GM21381 (cell line): ENCODE measurements around the gene CRACDL.

ENCODE experiments used
- ATAC-seq: cut with Tn5 transposase; IDR thresholded peaks from one replicate; pipeline ENCODE4 v1.9.1; 2021; ENCODE audit warnings: mild to moderate bottlenecking, moderate library complexity; ENCODE audit not compliant: unreplicated experiment

Gene CRACDL

GRCh38 chr2:98778741-98779483 lies 157.1 kb downstream of the CRACDL start:
- no peak for ATAC-seq

GRCh38 chr2:98778151-98778550 lies 157.9 kb downstream of the CRACDL start:
- no peak for ATAC-seq

GRCh38 chr2:98777710-98778109 lies 158.3 kb downstream of the CRACDL start:
- no peak for ATAC-seq

- ATAC-seq: no peak
These were observed 158.9 kb downstream of the CRACDL start for GRCh38 chr2:98777076-98777475.

- ATAC-seq: no peak
These were observed 159.9 kb downstream of the CRACDL start for GRCh38 chr2:98776136-98776535.

GRCh38 chr2:98775146-98775986 lies 160.7 kb downstream of the CRACDL start:
- no peak for ATAC-seq

- no peak for ATAC-seq
These were observed 162.1 kb downstream of the CRACDL start for GRCh38 chr2:98773907-98774306.

- no peak for ATAC-seq
These were observed 162.9 kb downstream of the CRACDL start for GRCh38 chr2:98773169-98773568.

- no peak for ATAC-seq
These were observed 163.5 kb downstream of the CRACDL start for GRCh38 chr2:98772536-98772935.

GRCh38 chr2:98771721-98772524 lies 164.1 kb downstream of the CRACDL start:
- ATAC-seq: no peak

GRCh38 chr2:98771264-98771663 lies 164.8 kb downstream of the CRACDL start:
- ATAC-seq: no peak

- no peak for ATAC-seq
These were observed 166.2 kb downstream of the CRACDL start for GRCh38 chr2:98769784-98770183.

- no peak for ATAC-seq
These were observed 166.9 kb downstream of the CRACDL start for GRCh38 chr2:98769114-98769476.

GRCh38 chr2:98768384-98769113 lies 167.5 kb downstream of the CRACDL start:
- no peak for ATAC-seq

GRCh38 chr2:98764499-98764898 lies 171.5 kb downstream of the CRACDL start:
- no peak for ATAC-seq

GRCh38 chr2:98763209-98763951 lies 172.6 kb downstream of the CRACDL start:
- ATAC-seq: no peak

- no peak for ATAC-seq
These were observed 174.1 kb downstream of the CRACDL start for GRCh38 chr2:98761909-98762308.

GRCh38 chr2:98761267-98761781 lies 174.7 kb downstream of the CRACDL start:
- ATAC-seq: no peak

- ATAC-seq: no peak
These were observed 176.0 kb downstream of the CRACDL start for GRCh38 chr2:98759827-98760625.
